Epithelial cell of esophagus (primary cell): ENCODE data around the gene DLGAP1.

ENCODE experiments used
- DNase-seq: peaks from one replicate; pipeline ENCODE4 v3.0.0; 2010; ENCODE audit warnings: low read depth
- H3K4me3 ChIP-seq: 2 replicates; pipeline ENCODE4 v1.5.1; 2011; ENCODE audit warnings: mild to moderate bottlenecking, low read length, control low read depth
- CTCF ChIP-seq: IDR thresholded peaks from 2 replicates; pipeline ENCODE4 v1.5.1; 2011; ENCODE audit warnings: low read depth, mild to moderate bottlenecking, low read length, control low read depth, inconsistent platforms; ENCODE audit not compliant: insufficient read depth; ENCODE audit errors: missing control alignments

Gene DLGAP1

DNA sequence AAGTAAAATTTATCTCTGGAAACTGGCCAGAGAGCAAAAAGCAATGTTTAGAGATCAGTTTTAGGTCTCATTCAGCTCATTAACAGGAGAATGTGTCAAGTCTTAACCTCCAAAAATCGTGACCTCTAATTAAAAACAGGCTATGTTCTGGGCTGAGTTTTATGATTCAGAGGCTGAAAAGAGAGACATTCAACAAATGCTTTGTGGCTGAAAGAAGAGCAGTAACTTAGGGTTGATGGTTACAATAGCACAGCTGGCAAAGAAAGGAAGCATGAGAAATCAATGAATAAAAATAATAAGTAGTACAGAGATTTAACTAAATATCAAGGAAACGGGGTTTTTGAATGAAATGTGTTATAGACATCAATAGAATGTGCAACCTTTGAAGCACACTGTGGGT lies 992.1 kb downstream of the DLGAP1 start:
- TF ChIP-seq CTCF, result no peak
- DNase-seq, result no peak
- no peak overlapping the region for H3K4me3 ChIP-seq

DNA sequence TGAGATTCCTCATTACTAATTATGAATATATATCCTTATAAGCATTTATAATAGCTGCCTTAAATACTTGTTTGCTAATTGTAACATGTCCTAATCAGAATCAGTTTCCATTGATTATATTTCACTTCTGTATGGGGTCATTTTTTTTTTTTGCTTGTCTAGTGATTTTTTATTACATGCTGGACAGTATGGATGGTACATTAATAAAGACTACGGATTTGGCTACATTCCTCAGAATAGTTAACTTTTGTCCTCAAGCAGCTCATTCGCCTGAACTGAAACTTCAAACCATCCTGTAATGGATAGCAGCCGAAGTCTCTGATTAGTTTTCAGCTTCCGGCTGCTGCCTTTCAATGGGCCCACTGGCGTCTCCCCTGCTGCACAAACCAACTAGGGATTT lies 993.4 kb downstream of the DLGAP1 start:
- TF ChIP-seq CTCF, result no peak
- H3K4me3 ChIP-seq, result no peak overlapping the region
- DNase-seq, result no peak

DNA sequence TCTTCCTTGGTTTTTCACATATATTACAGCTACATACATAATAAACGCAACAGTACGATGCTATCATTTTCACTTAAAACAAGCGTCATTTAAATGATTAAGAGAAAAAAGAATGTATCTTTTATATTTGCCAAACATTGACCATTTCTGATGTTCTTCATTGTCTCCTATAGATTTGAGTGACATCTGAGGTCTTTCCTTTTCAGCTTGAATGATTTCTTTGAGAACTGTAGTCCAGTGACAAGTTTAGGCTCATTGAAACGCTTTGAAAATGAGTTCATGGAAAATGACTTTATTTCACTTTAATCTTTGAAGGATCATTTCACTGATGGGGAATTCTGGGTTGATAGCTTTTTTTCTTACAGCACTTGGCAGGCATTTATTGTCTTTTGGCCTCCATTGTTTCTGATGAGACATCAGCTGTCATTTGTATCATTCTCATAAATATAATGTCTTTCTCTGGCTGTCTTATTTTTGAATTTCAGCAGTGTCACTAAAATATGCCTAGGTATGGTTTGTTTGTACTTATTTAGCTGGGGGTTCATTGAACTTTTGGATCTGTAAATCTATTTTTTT lies 994.2 kb downstream of the DLGAP1 start:
- H3K4me3 ChIP-seq, result no peak overlapping the region
- no peak for TF ChIP-seq CTCF
- DNase-seq, result no peak

- no peak overlapping the region for H3K4me3 ChIP-seq
- TF ChIP-seq CTCF, result no peak
- peak; percentile 83 for DNase-seq
Observed at GRCh38 chr18:3458952-3459853, 995.9 kb downstream of the DLGAP1 start.

GRCh38 chr18:3458378-3458777 lies 996.7 kb downstream of the DLGAP1 start:
- DNase-seq, result no peak
- no peak overlapping the region for H3K4me3 ChIP-seq
- no peak for TF ChIP-seq CTCF

DNA sequence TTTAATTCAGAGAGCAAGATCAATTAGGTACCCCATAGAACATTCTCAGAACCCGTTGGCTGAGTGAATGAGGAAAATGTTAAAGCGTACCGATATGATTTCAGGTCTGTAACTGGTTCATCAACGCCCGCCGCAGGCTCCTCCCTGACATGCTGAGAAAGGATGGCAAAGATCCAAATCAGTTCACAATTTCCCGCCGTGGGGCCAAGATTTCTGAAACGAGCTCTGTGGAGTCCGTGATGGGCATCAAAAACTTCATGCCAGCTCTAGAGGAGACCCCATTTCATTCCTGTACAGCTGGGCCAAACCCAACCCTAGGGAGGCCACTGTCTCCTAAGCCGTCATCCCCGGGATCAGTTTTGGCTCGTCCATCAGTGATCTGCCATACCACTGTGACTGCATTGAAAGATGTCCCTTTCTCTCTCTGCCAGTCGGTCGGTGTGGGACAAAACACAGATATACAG lies 997.8 kb downstream of the DLGAP1 start:
- no peak for TF ChIP-seq CTCF
- H3K4me3 ChIP-seq, result no peak overlapping the region
- no peak for DNase-seq
